ENCODE results near the gene CRYBB3. TPM values are rescaled to one million over a fixed set of nuclear protein-coding genes. Genes with fewer than 3 reads are reported as not detected.

CRYBB3 gene
- total and polyA plus RNA-seq, 2 donors = 0.09 to 1.2 TPM

GRCh38 chr22:25208743-25209505 is 9.3 kb downstream of the CRYBB3 start:
- Histone ChIP-seq H3K4me3 (ENCODE audit: low read length in 2 of 2) (no peak overlapping the region), H3K27ac (ENCODE audit: low read depth in 1 of 2, low read length in 1 of 2) (no peak overlapping the region), H3K36me3 (ENCODE audit: control insufficient read depth in 2 of 2, insufficient read depth in 2 of 2, low read length in 1 of 2) (no peaks in the 10 kb centered on the region), H3K4me1 (ENCODE audit: control insufficient read depth in 2 of 2, insufficient read depth in 2 of 2, low read length in 2 of 2) (no peaks in the 10 kb centered on the region), H3K27me3 (ENCODE audit: control insufficient read depth in 2 of 2, insufficient read depth in 1 of 2, low read length in 1 of 2) (no peaks in the 10 kb centered on the region), H3K9me3 (ENCODE audit: control insufficient read depth in 2 of 2, insufficient read depth in 1 of 2, low read length in 1 of 2) (no peaks in the 10 kb centered on the region)
- DNase-seq (ENCODE audit: low read depth in 6 of 9, low spot score in 9 of 9) = no peak
- WGBS = 76% methylated on average over 17 of the region's 17 CpGs

- DNase-seq (ENCODE audit: low read depth in 6 of 9, low spot score in 9 of 9) = no peak
- H3K9me3 ChIP-seq (ENCODE audit: control insufficient read depth in 2 of 2, insufficient read depth in 1 of 2, low read length in 1 of 2) = no peaks in the 10 kb centered on the region
- no peaks in the 10 kb centered on the region for H3K36me3 ChIP-seq (ENCODE audit: control insufficient read depth in 2 of 2, insufficient read depth in 2 of 2, low read length in 1 of 2)
- 97% methylated on average over 3 of the region's 3 CpGs for WGBS
- no peaks in the 10 kb centered on the region for H3K27me3 ChIP-seq (ENCODE audit: control insufficient read depth in 2 of 2, insufficient read depth in 1 of 2, low read length in 1 of 2)
- no peak overlapping the region for H3K4me3 ChIP-seq (ENCODE audit: low read length in 2 of 2)
- H3K4me1 ChIP-seq (ENCODE audit: control insufficient read depth in 2 of 2, insufficient read depth in 2 of 2, low read length in 2 of 2) = no peaks in the 10 kb centered on the region
- H3K27ac ChIP-seq (ENCODE audit: low read depth in 1 of 2, low read length in 1 of 2) = no peak overlapping the region
Measured at GRCh38 chr22:25210793-25211192, 11.1 kb downstream of the CRYBB3 start.

DNA sequence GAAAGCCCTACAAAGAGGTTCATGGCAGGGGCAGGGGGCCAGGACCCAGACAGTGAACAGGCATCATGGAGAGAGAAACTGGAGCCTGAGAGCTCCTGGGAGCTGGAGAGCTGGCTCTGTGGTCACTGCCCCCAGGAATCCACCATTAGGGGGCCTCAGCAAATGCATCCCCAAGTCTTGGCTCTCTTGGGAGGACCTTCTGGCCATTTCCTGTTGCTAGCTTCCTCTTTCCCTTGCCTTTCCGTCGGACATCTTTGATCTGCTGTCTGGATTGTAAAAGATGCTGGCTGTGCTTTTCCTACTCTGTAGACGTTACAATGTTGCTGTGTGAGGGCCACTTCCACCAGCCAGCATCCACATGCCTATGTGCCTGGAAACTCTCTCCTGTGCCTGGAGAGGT is 12.7 kb downstream of the CRYBB3 start:
- Histone ChIP-seq H3K9me3 (ENCODE audit: control insufficient read depth in 2 of 2, insufficient read depth in 1 of 2, low read length in 1 of 2) (no peaks in the 10 kb centered on the region), H3K27me3 (ENCODE audit: control insufficient read depth in 2 of 2, insufficient read depth in 1 of 2, low read length in 1 of 2) (no peaks in the 10 kb centered on the region), H3K27ac (ENCODE audit: low read depth in 1 of 2, low read length in 1 of 2) (no peak overlapping the region), H3K4me1 (ENCODE audit: control insufficient read depth in 2 of 2, insufficient read depth in 2 of 2, low read length in 2 of 2) (no peaks in the 10 kb centered on the region), H3K4me3 (ENCODE audit: low read length in 2 of 2) (no peak overlapping the region), H3K36me3 (ENCODE audit: control insufficient read depth in 2 of 2, insufficient read depth in 2 of 2, low read length in 1 of 2) (no peaks in the 10 kb centered on the region)
- 22% methylated on average over 3 of the region's 3 CpGs for whole genome bisulfite sequencing
- no peak for DNase-seq (ENCODE audit: low read depth in 6 of 9, low spot score in 9 of 9)

DNA sequence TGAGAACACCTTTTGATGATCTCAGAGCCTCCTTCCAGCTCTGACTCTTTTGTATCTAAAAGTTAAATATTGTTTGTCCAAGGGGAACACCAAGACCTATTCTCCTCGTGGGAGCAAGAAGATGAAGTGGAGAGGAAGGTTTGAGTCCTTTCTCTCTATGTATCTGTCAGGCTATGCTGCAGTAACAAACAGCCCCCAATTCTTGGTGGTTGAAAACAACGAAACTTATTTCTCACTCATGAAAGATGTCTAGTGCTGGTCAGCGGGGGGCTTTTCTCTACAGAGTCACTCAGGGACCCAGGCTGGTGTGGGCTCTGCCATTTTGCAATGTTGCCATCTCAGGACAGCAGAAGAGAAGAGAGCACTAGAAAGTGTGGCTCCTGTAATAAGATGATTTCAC is 13.6 kb downstream of the CRYBB3 start:
- no peak for DNase-seq (ENCODE audit: low read depth in 6 of 9, low spot score in 9 of 9)
- 84% methylated on average over 3 of the region's 3 CpGs for WGBS
- no peaks in the 10 kb centered on the region for H3K9me3 ChIP-seq (ENCODE audit: control insufficient read depth in 2 of 2, insufficient read depth in 1 of 2, low read length in 1 of 2)
- no peaks in the 10 kb centered on the region for H3K36me3 ChIP-seq (ENCODE audit: control insufficient read depth in 2 of 2, insufficient read depth in 2 of 2, low read length in 1 of 2)
- H3K27ac ChIP-seq (ENCODE audit: low read depth in 1 of 2, low read length in 1 of 2) = no peak overlapping the region
- H3K4me3 ChIP-seq (ENCODE audit: low read length in 2 of 2) = no peak overlapping the region
- no peaks in the 10 kb centered on the region for H3K4me1 ChIP-seq (ENCODE audit: control insufficient read depth in 2 of 2, insufficient read depth in 2 of 2, low read length in 2 of 2)
- H3K27me3 ChIP-seq (ENCODE audit: control insufficient read depth in 2 of 2, insufficient read depth in 1 of 2, low read length in 1 of 2) = no peaks in the 10 kb centered on the region

GRCh38 chr22:25216230-25216629 is 16.6 kb downstream of the CRYBB3 start:
- Histone ChIP-seq H3K4me3 (ENCODE audit: low read length in 2 of 2) (no peak overlapping the region), H3K4me1 (ENCODE audit: control insufficient read depth in 2 of 2, insufficient read depth in 2 of 2, low read length in 2 of 2) (no peaks in the 10 kb centered on the region), H3K36me3 (ENCODE audit: control insufficient read depth in 2 of 2, insufficient read depth in 2 of 2, low read length in 1 of 2) (no peaks in the 10 kb centered on the region), H3K9me3 (ENCODE audit: control insufficient read depth in 2 of 2, insufficient read depth in 1 of 2, low read length in 1 of 2) (no peaks in the 10 kb centered on the region), H3K27ac (ENCODE audit: low read depth in 1 of 2, low read length in 1 of 2) (no peak overlapping the region), H3K27me3 (ENCODE audit: control insufficient read depth in 2 of 2, insufficient read depth in 1 of 2, low read length in 1 of 2) (peaks cover 0 to 7% of the 10 kb centered on the region in 2 donors)
- WGBS = 91% methylated on average over 2 of the region's 2 CpGs
- no peak for DNase-seq (ENCODE audit: low read depth in 6 of 9, low spot score in 9 of 9)

GRCh38 chr22:25219211-25219689 is 19.6 kb downstream of the CRYBB3 start, which contains the start of gene CRYBB2:
CRYBB2 (plus strand) TSS chr22:25219639; CDS start chr22:25221430, 1,791 bp downstream.
- H3K27ac ChIP-seq (ENCODE audit: low read depth in 1 of 2, low read length in 1 of 2) = no peak within 1 kb of the TSS

DNA sequence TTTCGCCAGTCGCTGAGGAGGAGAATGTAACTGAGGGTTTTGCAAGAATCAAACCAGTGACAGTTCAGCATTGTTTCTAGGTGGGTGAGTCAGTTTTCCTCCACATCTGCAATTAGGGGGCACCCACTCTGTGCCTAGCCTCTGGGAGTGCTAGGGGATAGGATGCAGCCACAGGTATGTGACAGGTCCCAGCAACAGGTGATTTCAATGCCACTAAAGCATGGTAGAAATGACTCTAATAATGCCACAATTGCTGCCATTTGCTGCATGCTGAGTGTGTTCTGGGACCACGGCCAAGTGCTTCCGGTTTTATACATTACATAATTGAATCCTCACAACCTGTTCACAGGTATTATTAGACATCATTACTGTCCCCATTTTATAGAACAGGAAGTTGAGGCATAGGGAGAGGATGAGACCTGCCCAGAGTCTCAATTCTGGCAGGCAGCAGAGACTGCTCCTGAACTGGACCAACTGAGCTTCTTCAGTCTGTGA is 20.3 kb downstream of the CRYBB3 start:
- 71% methylated on average over 4 of the region's 4 CpGs for WGBS
- peaks cover 0 to 7% of the 10 kb centered on the region in 2 donors for H3K27me3 ChIP-seq (ENCODE audit: control insufficient read depth in 2 of 2, insufficient read depth in 1 of 2, low read length in 1 of 2)

More at GRCh38 chr22:25219211-25219689, 19.6 kb downstream of the CRYBB3 start, which contains the start of gene CRYBB2:
- Histone ChIP-seq H3K9me3 (ENCODE audit: control insufficient read depth in 2 of 2, insufficient read depth in 1 of 2, low read length in 1 of 2) (no peaks in the 10 kb centered on the region), H3K36me3 (ENCODE audit: control insufficient read depth in 2 of 2, insufficient read depth in 2 of 2, low read length in 1 of 2) (no peaks in the 10 kb centered on the region), H3K4me1 (ENCODE audit: control insufficient read depth in 2 of 2, insufficient read depth in 2 of 2, low read length in 2 of 2) (no peaks in the 10 kb centered on the region), H3K27me3 (ENCODE audit: control insufficient read depth in 2 of 2, insufficient read depth in 1 of 2, low read length in 1 of 2) (peaks cover 0 to 7% of the 10 kb centered on the region in 2 donors), H3K4me3 (ENCODE audit: low read length in 2 of 2) (no peak within 1 kb of the TSS)
- WGBS = 93% methylated on average over 19 of the region's 19 CpGs
- no peak for DNase-seq (ENCODE audit: low read depth in 6 of 9, low spot score in 9 of 9)

DNA sequence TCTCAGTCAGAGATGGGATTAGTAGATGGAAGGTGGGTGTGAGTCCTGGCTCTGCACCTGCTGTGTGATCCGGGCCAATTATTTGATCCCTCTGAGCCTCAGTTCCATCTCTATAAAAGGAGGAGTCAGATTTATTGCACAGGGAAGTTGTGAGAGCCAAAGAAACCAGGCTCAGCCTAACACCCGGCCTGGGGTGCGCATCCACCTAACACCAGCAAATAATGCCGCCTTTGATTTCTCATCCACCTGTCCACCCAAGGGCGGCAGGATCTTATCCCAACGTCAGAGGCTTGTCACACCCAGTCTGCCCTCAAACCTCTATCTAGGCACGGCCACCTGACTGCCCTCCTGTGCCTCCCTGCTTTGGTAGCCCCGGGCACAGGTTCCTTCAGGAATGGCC is 22.1 kb downstream of the CRYBB3 start:
- H3K4me3 ChIP-seq (ENCODE audit: low read length in 2 of 2) = no peak overlapping the region
- no peaks in the 10 kb centered on the region for H3K36me3 ChIP-seq (ENCODE audit: control insufficient read depth in 2 of 2, insufficient read depth in 2 of 2, low read length in 1 of 2)
- WGBS = 89% methylated on average over 8 of the region's 8 CpGs
- H3K27me3 ChIP-seq (ENCODE audit: control insufficient read depth in 2 of 2, insufficient read depth in 1 of 2, low read length in 1 of 2) = peaks cover 0 to 7% of the 10 kb centered on the region in 2 donors
- no peaks in the 10 kb centered on the region for H3K4me1 ChIP-seq (ENCODE audit: control insufficient read depth in 2 of 2, insufficient read depth in 2 of 2, low read length in 2 of 2)
- no peaks in the 10 kb centered on the region for H3K9me3 ChIP-seq (ENCODE audit: control insufficient read depth in 2 of 2, insufficient read depth in 1 of 2, low read length in 1 of 2)
- no peak overlapping the region for H3K27ac ChIP-seq (ENCODE audit: low read depth in 1 of 2, low read length in 1 of 2)
- no peak for DNase-seq (ENCODE audit: low read depth in 6 of 9, low spot score in 9 of 9)

More for the DNA sequence above, 20.3 kb downstream of the CRYBB3 start:
- Histone ChIP-seq H3K4me1 (ENCODE audit: control insufficient read depth in 2 of 2, insufficient read depth in 2 of 2, low read length in 2 of 2) (no peaks in the 10 kb centered on the region), H3K36me3 (ENCODE audit: control insufficient read depth in 2 of 2, insufficient read depth in 2 of 2, low read length in 1 of 2) (no peaks in the 10 kb centered on the region), H3K27ac (ENCODE audit: low read depth in 1 of 2, low read length in 1 of 2) (no peak overlapping the region), H3K4me3 (ENCODE audit: low read length in 2 of 2) (no peak overlapping the region), H3K9me3 (ENCODE audit: control insufficient read depth in 2 of 2, insufficient read depth in 1 of 2, low read length in 1 of 2) (no peaks in the 10 kb centered on the region)
- no peak for DNase-seq (ENCODE audit: low read depth in 6 of 9, low spot score in 9 of 9)

DNA sequence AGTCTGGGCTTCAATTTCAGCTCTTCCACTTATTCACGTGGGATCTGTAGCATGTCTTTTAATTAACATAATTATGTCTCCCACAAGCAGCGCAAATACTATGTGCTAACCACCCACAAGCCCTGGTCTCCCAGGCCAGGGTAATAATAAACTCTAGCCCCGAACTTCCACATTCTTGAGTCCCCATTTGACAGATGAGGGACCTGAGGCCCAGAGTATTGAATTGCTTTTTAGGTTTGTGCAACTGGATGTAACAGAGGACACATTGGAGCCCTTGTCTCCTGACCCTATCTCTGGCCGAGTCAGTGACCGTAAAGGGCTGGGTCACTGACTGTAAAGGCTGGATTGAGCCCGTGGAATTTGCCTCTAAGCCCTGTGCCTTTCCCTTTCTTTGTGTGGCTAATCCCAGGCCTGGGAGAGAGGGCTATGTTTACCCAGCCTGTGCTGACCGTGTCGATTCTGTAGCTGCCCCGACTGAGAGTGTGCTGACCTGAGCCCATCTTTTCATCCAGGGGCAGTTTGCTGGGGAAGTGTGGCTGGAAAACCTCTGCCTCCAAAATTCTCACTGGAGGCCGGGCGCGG is 23.7 kb downstream of the CRYBB3 start:
- Histone ChIP-seq H3K36me3 (ENCODE audit: control insufficient read depth in 2 of 2, insufficient read depth in 2 of 2, low read length in 1 of 2) (no peaks in the 10 kb centered on the region), H3K27me3 (ENCODE audit: control insufficient read depth in 2 of 2, insufficient read depth in 1 of 2, low read length in 1 of 2) (peaks cover 0 to 7% of the 10 kb centered on the region in 2 donors), H3K27ac (ENCODE audit: low read depth in 1 of 2, low read length in 1 of 2) (no peak overlapping the region), H3K4me3 (ENCODE audit: low read length in 2 of 2) (no peak overlapping the region), H3K9me3 (ENCODE audit: control insufficient read depth in 2 of 2, insufficient read depth in 1 of 2, low read length in 1 of 2) (no peaks in the 10 kb centered on the region), H3K4me1 (ENCODE audit: control insufficient read depth in 2 of 2, insufficient read depth in 2 of 2, low read length in 2 of 2) (no peaks in the 10 kb centered on the region)
- no peak for DNase-seq (ENCODE audit: low read depth in 6 of 9, low spot score in 9 of 9)
- WGBS = 87% methylated on average over 12 of the region's 12 CpGs
